ENCODE measurements around the gene ATP1A1. TPM values are rescaled to one million over a fixed set of nuclear protein-coding genes. Genes with fewer than 3 reads are reported as not detected.

The ATP1A1 gene
- total and polyA plus RNA-seq, 9 of the 15 experiments (the other 6 are each of a cell fraction or from before 2014, with no cell fraction given) = 99.3 to 513 (median 234) TPM

DNA sequence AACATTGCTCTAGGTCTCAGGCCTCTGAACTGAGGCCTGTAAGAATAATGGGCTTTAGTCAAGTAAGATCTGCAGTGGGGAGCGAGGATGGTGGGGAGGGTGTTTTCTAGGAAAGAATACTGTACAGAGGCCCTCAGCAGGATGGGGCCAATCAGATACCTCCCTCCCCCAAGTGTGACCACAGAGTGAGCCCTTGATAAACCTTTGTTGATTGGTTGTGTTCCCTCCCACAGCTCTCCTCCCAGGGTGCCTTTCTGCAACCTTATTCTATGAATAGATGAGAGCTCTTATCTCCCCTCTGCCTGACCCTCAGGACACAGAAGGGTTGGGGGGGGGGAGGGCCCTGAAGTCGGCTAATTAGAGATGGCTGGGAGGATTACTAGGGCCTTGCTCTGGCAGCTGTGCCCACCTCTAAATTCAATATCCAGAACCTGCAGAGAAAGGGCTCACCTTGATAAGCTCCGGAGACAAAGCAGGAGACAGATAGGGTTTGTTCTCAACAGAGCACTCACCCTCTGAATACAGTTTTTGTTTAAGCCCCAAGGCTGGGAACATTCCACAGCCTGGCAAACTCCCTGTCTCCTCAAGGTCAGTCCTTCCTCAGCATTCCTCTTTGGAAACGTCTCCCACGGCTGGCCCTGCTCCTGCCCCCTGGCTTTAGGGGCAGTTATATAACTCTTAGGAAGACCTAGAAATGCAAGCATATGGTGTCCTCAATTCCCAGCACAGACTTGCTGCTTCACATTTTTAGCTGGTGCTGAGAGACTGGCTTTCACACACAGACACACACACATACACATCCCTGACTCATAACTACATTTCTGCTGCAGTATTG lies 42.9 kb downstream of the ATP1A1 start (continued):
- TF ChIP-seq MEF2D (tag; conservative IDR thresholded peaks at IDR 0.05; ENCODE audit: low read depth) = peak; percentile 96
- peak in 1 of 2 experiments; percentile 82; a peak in 1 of 4 replicates for TF ChIP-seq KDM4B (IDR thresholded peaks at IDR 0.05; ENCODE audit: borderline replicate concordance in 2 of 2, low read depth in 1 of 2)
- no peak for TF ChIP-seq ZNF695 (CRISPR knock-in tag; IDR thresholded peaks at IDR 0.05)
- TF ChIP-seq TBP (optimal IDR thresholded peaks at IDR 0.05; ENCODE audit: low read depth, low read length) = peak; percentile 53
- TF ChIP-seq EP300 (IDR thresholded peaks at IDR 0.05; ENCODE audit: low read length) = peak; percentile 92
- TF ChIP-seq MBD2 (IDR thresholded peaks at IDR 0.05; ENCODE audit: borderline replicate concordance, low read depth) = peak; percentile 68; the same call in 1 of the 2 replicates
- TF ChIP-seq MTA3 (IDR thresholded peaks at IDR 0.05; ENCODE audit: borderline replicate concordance) = peak; percentile 72
- TF ChIP-seq, protein P1, sequence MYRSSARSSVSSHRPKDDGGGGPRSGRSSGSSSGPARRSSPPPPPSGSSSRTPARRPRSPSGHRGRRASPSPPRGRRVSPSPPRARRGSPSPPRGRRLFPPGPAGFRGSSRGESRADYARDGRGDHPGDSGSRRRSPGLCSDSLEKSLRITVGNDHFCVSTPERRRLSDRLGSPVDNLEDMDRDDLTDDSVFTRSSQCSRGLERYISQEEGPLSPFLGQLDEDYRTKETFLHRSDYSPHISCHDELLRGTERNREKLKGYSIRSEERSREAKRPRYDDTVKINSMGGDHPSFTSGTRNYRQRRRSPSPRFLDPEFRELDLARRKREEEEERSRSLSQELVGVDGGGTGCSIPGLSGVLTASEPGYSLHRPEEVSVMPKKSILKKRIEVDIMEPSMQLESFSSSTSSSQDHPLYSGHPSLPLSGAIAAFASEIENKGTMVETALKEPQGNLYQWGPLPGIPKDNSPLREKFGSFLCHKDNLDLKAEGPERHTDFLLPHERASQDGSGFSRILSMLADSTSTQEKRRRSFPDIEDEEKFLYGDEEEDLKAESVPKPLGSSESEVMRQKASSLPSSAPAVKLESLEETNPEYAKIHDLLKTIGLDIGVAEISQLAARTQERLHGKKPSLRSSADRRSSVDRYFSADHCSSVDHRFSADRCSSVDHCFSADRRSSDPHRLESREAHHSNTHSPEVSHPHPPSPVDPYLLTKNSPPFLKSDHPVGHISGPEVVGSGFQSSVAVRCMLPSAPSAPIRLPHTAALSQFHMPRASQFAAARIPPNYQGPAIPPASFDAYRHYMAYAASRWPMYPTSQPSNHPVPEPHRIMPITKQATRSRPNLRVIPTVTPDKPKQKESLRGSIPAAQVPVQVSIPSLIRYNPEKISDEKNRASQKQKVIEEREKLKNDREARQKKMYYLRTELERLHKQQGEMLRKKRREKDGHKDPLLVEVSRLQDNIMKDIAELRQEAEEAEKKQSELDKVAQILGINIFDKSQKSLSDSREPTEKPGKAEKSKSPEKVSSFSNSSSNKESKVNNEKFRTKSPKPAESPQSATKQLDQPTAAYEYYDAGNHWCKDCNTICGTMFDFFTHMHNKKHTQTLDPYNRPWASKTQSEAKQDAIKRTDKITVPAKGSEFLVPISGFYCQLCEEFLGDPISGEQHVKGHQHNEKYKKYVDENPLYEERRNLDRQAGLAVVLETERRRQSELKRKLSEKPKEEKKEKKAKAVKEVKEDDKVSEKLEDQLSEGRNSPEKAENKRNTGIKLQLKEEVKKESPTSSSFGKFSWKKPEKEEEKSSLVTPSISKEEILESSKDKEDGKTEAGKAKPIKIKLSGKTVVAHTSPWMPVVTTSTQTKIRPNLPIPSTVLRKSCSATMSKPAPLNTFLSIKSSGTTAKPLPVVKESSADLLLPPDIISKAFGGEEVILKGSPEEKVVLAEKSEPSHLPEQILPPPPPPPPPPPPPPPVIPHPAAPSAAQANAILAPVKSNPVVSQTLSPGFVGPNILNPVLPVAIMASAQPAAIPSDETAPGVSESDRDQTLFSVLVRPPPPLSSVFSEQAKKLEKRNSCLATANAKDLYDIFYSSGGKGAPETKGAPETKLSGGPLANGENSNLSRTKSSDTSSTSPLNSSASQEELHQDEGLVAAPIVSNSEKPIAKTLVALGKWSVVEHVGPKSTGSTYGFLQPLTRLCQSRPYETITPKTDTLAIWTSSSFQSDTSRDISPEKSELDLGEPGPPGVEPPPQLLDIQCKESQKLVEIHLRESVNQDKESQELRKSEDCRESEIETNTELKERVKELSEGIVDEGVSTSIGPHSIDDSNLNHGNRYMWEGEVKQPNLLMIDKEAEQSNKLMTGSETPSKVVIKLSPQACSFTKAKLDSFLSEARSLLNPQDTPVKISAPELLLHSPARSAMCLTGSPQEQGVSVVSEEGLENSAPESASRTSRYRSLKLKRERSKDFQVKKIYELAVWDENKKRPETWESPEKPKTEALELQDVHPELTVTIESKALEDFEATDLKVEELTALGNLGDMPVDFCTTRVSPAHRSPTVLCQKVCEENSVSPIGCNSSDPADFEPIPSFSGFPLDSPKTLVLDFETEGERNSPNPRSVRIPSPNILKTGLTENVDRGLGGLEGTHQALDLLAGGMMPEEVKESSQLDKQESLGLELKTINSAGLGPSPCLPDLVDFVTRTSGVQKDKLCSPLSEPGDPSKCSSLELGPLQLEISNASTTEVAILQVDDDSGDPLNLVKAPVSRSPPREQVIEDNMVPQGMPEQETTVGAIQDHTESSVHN (IDR thresholded peaks at IDR 0.05; ENCODE audit: borderline replicate concordance in 1 of 2, low read depth in 1 of 2) = no peak
- peak; percentile 87 to 90 for TF ChIP-seq FOXK2 (conservative IDR thresholded peaks at IDR 0.05 in 1 of 2, IDR thresholded peaks at IDR 0.05 in 1 of 2; ENCODE audit: low read depth in 2 of 2)
- TF ChIP-seq NR2C1 (IDR thresholded peaks at IDR 0.05) = no peak; the same call in 1 of the 2 replicates
- peak; percentile 64 for TF ChIP-seq NR2C1 (tag; IDR thresholded peaks at IDR 0.05)
- TF ChIP-seq MEF2A (IDR thresholded peaks at IDR 0.05; ENCODE audit: control insufficient read depth, low read depth, low read length) = peak; percentile 96
- peak; percentile 19; the same call in 1 of the 2 replicates for TF ChIP-seq MYC (IDR thresholded peaks at IDR 0.05; ENCODE audit: low read depth, low read length)
- TF ChIP-seq MYC (CRISPR knock-in tag; IDR thresholded peaks at IDR 0.05; ENCODE audit: borderline replicate concordance, low read depth) = no peak
- TF ChIP-seq CCAR2 (IDR thresholded peaks at IDR 0.05; ENCODE audit: low read depth, low read length) = 0 out of 2 replicates have a peak, but pooled peaks have one; percentile 41
- peak; percentile 88 for TF ChIP-seq TEAD4 (IDR thresholded peaks at IDR 0.05; ENCODE audit: low read length)
- no peak for TF ChIP-seq TEAD4 (CRISPR knock-in tag; IDR thresholded peaks at IDR 0.05; ENCODE audit: borderline replicate concordance)
- peak; percentile 19; the same call in 1 of the 2 replicates for TF ChIP-seq RHOXF2B (CRISPR knock-in tag; conservative IDR thresholded peaks at IDR 0.05)
- TF ChIP-seq SRF (CRISPR knock-in tag; IDR thresholded peaks at IDR 0.05) = peak in 1 of 2 experiments; percentile 67; a peak in 2 of 4 replicates
- TF ChIP-seq TCF7 (IDR thresholded peaks at IDR 0.05; ENCODE audit: borderline replicate concordance) = no peak
- peak; percentile 87 for TF ChIP-seq BHLHE40 (IDR thresholded peaks at IDR 0.05; ENCODE audit: low read length)
